ENCODE measurements around the gene WDR72.

DNA sequence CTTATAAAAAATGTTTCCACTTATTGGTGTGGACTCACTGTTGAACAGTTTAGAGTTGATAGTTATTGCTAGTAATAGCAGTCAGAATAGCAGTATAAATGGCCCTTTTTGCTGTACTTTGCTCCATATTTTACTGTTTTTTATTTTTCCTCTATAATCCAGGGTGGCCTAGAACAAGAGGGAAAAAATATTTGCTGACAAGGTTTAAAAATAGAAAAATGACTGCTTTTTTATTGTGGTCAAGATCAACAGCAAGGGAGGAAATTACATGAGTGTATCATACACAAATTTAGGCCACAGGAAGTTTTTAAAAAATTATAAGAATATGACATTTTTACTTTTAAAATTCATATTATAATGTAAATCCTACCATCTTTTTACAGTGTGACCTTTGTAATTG, 269.1 kb downstream of the WDR72 start:
- TF ChIP-seq, protein P1, sequence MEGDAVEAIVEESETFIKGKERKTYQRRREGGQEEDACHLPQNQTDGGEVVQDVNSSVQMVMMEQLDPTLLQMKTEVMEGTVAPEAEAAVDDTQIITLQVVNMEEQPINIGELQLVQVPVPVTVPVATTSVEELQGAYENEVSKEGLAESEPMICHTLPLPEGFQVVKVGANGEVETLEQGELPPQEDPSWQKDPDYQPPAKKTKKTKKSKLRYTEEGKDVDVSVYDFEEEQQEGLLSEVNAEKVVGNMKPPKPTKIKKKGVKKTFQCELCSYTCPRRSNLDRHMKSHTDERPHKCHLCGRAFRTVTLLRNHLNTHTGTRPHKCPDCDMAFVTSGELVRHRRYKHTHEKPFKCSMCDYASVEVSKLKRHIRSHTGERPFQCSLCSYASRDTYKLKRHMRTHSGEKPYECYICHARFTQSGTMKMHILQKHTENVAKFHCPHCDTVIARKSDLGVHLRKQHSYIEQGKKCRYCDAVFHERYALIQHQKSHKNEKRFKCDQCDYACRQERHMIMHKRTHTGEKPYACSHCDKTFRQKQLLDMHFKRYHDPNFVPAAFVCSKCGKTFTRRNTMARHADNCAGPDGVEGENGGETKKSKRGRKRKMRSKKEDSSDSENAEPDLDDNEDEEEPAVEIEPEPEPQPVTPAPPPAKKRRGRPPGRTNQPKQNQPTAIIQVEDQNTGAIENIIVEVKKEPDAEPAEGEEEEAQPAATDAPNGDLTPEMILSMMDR (IDR thresholded peaks at IDR 0.05; ENCODE audit: low read depth, low read length, missing input control), result no peak
- TF ChIP-seq RAD21 (IDR thresholded peaks at IDR 0.05) (no peak), TAF1 (conservative IDR thresholded peaks at IDR 0.05) (no peak), GABPA (IDR thresholded peaks at IDR 0.05 in 1 of 2, conservative IDR thresholded peaks at IDR 0.05 in 1 of 2) (no peak)
- TF ChIP-seq, protein P2, sequence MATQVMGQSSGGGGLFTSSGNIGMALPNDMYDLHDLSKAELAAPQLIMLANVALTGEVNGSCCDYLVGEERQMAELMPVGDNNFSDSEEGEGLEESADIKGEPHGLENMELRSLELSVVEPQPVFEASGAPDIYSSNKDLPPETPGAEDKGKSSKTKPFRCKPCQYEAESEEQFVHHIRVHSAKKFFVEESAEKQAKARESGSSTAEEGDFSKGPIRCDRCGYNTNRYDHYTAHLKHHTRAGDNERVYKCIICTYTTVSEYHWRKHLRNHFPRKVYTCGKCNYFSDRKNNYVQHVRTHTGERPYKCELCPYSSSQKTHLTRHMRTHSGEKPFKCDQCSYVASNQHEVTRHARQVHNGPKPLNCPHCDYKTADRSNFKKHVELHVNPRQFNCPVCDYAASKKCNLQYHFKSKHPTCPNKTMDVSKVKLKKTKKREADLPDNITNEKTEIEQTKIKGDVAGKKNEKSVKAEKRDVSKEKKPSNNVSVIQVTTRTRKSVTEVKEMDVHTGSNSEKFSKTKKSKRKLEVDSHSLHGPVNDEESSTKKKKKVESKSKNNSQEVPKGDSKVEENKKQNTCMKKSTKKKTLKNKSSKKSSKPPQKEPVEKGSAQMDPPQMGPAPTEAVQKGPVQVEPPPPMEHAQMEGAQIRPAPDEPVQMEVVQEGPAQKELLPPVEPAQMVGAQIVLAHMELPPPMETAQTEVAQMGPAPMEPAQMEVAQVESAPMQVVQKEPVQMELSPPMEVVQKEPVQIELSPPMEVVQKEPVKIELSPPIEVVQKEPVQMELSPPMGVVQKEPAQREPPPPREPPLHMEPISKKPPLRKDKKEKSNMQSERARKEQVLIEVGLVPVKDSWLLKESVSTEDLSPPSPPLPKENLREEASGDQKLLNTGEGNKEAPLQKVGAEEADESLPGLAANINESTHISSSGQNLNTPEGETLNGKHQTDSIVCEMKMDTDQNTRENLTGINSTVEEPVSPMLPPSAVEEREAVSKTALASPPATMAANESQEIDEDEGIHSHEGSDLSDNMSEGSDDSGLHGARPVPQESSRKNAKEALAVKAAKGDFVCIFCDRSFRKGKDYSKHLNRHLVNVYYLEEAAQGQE (IDR thresholded peaks at IDR 0.05), result no peak
- TF ChIP-seq, protein P3, sequence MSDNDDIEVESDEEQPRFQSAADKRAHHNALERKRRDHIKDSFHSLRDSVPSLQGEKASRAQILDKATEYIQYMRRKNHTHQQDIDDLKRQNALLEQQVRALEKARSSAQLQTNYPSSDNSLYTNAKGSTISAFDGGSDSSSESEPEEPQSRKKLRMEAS (IDR thresholded peaks at IDR 0.05), result no peak

Data from liver (tissue), 3 donors.